Daoy (cell line): ENCODE data around the gene NDUFA11. TPM values are rescaled to one million over a fixed set of nuclear protein-coding genes. Genes with fewer than 3 reads are reported as not detected.
"Not testable (repeated sequence)": the region's sequence is repeated elsewhere in the genome, so short reads cannot be mapped to it uniquely, and the experiment has no call there.

Source experiments
- DNase-seq: peaks from one replicate; pipeline ENCODE4 v3.0.0-alpha.2; 2015; ENCODE audit warnings: low read depth
- total RNA-seq: library from RNA; depleted of rRNA; stranded (reverse); fragments of >200 nt; shearing (Covaris generic); gene quantifications from 2 replicates; pipeline ENCODE4 v1.2.3, GENCODE V29; 2014

The NDUFA11 gene
- total RNA-seq, 1 experiment from 2014 or later, result 408 TPM

GRCh38 chr19:5890099-5890498, 13.5 kb downstream of the NDUFA11 start:
- DNase-seq, result no peak

GRCh38 chr19:5889288-5889971, 14.2 kb downstream of the NDUFA11 start:
- DNase-seq, result no peak

DNA sequence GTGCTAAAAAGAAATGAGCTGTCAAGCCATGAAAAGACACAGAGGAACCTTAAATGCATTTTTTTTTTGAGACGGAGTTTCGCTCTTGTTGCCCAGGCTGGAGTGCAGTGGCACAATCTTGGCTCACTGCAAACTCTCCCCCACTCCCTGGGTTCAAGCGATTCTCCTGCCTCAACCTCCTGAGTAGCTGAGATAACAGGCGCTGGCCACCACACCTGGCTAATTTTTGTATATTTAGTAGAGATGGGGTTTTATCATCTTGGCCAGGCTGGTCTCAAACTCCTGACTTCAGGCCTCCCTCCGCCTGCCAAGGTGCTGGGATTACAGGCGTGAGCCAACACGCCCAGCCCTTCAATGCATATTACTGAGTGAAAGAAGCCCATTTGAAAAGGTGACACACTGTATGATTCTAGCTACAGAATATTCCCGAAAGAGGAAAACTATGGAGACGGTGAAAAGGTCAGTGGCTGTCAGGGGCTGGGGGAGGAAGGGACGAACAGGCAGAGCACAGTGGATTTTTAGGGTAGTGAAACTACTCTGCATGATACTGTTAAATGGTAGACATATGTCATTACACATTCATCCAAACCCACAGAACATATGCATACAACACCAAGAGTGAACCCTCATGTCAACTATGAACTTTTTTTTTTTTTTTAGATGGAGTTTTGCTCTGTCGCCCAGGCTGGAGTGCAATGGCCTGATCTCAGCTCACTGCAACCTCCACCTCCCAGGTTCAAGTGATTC, 19.4 kb downstream of the NDUFA11 start:
- not testable (repeated sequence) for DNase-seq

DNA sequence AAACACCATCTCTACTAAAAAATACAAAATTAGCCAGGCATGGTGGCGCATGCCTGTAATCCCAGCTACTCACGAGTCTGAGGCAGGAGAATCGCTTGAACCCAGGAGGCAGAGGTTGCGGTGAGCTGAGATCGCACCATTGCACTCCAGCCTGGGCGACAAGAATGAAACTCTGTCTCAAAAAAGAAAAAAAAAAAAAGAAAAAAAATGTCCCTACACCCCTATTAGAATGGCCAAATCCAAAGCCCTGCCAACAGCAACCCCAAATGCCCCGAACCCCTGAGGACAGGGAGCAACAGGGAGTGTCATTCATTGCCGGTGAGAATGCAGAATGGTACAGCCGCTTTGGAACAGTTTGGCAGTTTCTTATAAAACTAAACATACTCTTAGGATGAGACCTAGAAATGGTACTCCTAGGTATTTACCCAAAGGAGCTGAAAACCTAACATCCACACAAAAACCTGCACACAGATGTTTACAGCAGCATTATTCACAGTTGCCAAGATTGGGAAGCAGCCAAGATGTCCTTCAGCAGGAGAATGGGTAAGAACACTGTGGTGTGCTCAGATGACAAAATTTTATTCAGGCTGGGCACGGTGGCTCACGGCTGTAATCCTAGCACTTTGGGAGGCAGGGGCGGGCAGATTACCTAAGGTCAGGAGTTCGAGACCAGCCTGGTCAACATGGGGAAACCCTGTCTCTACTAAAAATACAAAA, 20.3 kb downstream of the NDUFA11 start:
- DNase-seq, result not testable (repeated sequence)

GRCh38 chr19:5882421-5882968, 21.1 kb downstream of the NDUFA11 start:
- DNase-seq, result no peak

- no peak for DNase-seq
Measured at GRCh38 chr19:5881543-5882299, 21.9 kb downstream of the NDUFA11 start.

DNA sequence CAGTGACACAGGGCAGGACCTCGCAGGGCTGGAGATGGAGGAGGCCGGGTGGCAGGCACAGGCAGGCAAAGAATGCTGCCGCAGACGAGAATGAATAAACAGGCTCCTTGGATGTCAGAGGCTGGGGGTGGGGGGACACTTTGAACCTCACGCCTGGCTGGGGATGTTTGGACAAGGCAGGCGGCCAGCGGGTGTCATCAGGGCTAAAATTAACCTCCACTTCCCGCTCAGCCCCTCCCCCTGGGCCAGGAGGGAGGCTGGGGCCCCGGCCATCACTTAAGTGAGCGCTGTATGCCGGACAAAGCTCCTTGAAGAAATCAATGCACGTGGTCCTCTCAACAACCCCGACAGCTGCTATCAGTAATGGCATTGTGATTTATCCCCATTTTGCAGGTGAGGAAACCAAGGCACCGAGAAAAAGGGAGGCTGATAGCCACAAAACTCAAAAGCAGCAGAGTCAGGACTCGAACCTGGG, 22.9 kb downstream of the NDUFA11 start:
- no peak for DNase-seq

- no peak for DNase-seq
Measured at GRCh38 chr19:5880196-5880595, 23.4 kb downstream of the NDUFA11 start.

DNA sequence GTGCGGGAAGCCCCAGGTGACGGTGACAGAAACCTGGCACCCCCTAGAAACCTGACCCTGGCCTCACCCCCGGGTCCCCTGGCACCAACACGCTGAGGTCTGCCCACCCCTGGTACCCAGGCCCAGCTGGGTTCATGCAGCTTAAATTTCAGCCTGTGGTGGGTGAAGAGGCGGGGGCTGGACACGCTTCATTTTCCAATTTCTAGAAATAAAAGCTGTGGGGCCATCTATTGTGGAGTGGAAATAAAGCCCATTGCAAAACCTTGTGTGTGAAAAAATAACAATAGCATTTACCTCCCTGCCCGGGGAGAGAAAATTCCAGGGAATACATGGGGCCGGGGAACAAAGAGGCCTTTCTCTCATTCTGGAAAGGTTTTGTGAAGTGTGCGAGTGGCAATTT, 25.7 kb downstream of the NDUFA11 start:
- DNase-seq, result no peak

DNA sequence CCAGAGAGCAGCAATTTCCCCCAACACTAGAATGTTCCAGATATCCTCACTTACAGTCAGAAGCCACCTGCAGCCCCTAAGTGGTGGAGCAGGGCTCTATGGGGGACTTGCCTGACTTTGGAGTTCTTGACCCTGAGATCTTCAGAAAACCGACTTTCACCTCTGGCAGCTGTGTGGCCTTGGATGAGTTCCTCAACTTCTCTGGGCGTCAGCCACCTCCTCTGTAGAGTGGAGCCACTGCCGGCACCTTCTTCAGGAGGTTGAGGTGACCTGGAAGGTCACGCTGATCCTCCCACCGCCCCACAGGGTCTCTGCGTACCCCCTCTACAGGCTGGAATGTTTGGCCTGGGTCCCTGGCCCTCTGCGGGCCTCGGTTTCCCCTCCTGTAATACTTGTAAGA, 26.2 kb downstream of the NDUFA11 start:
- no peak for DNase-seq

GRCh38 chr19:5874496-5874895, 29.1 kb downstream of the NDUFA11 start:
- DNase-seq, result peak; percentile 71

DNA sequence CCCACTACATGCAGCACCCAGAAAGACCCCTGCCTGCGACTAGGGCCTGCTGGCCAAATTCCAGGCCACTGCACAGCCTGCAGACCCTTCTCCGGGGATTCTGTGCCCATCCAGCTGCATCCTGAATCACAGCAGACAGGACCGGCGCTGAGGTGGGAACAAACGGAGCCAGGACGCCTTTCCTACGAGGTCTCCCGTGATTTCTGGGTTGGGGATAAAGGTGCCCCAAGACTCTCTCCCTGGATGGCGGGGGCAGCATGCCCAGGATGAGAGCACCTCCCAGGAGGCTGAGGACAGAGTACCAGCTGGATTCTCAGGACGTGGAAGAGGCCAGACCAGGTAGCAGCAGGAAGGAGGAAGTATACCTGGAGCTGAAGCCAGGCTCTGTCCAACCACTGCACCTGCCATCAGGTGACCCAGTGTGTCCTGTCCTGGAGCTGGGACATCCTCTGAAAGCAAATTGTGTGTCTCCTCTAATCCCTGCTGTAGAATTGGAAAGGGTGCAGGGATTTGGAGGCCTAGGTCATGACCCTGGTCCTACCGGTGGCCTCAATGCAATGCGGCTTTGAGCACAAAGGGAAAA, 29.9 kb downstream of the NDUFA11 start:
- no peak for DNase-seq

DNA sequence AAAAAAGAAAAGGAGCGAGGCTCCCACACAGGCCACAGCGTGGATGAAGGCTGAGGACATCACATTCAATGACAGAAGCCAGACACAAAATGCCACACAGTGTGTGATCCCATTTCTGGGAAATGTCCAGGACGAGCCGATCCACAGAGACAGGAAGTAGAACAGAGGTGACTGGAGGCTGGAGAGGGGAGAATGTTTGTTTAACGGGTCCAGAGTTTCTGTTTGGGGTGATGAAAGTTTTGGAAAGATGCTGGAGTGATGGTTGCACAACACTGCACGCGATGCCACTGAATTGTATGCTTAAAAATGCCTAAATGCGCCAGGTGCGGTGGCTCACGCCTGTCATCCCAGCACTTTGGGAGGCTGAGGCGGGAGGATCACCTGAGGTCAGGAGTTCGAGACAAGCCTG, 32.6 kb downstream of the NDUFA11 start:
- DNase-seq, result no peak

GRCh38 chr19:5867201-5868136, 36.1 kb downstream of the NDUFA11 start:
- no peak for DNase-seq

DNA sequence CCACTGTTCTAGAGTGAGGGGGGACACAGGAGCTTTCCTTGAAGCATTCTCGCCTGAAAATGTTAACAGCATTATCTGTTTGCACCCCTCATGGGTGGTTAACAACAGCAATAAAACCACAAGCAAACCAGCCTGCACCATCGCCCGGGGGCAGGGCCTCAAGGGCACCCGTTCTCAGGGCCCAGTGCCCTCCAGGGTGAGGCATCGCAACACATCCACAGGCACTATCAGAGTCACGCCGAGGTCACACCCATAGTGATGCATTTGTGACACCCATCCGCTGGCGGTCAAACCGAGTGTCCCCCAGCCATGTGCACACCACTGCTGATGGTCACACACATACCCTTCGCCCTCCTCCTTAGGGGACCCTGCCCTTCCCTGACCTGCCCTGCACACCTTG, 37.8 kb downstream of the NDUFA11 start:
- DNase-seq, result no peak

GRCh38 chr19:5864725-5865486, 38.7 kb downstream of the NDUFA11 start:
- DNase-seq, result no peak

DNA sequence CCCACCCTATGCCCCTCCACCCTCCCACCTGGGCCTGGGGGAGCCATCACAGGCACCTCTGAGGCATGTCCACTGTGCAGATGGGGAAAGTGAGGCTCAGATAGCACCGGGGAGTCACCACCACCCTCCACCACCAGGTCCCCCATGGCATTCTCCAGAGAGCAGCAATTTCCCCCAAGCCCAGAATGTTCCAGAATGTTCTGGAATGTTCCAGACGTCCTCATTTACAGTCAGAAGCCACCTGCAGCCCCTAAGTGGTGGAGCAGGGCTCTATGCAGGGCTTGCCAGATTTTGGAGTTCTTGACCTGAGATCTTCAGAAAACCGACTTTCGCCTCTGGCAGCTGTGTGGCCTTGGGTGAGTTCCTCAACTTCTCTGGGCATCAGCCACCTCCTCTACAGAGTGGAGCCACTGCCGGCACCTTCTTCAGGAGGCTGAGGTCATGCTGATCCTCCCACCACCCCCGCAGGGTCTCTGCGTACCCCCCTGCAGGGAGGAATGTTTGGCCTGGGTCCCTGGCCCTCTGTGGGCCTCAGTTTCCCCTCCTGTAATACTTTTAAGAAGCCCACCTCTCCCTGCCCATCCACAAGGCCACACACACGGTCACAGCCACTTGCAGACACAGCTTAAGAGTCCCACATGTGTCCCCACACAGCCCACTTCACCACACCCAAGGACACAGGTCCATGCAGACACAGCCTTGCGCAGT, 39.4 kb downstream of the NDUFA11 start:
- no peak for DNase-seq

- no peak for DNase-seq
Measured at GRCh38 chr19:5863030-5863665, 40.4 kb downstream of the NDUFA11 start.
